Measurements from ENCODE around the gene RAB3IL1. TPM values are rescaled to one million over a fixed set of nuclear protein-coding genes. Genes with fewer than 3 reads are reported as not detected.

The RAB3IL1 gene
- total RNA-seq, 2 experiments from 2014 or later = not detected

GRCh38 chr11:61871158-61871597 lies 46.2 kb downstream of the RAB3IL1 start:
- peak; percentile 95 for TF ChIP-seq CTCF (IDR thresholded peaks at IDR 0.05)
- POLR2A ChIA-PET = interaction anchor here (0.8 to 1.5 kb wide), 4 partner anchors 20 to 261 kb away, joined by 3 to 5 read pairs (median 4); partner anchors contain the start of gene FADS3

GRCh38 chr11:61870541-61871031 lies 46.8 kb downstream of the RAB3IL1 start:
- Mint-ChIP-seq H3K4me1 (ENCODE audit: low read depth) (peaks cover 2% of the 10 kb centered on the region), H3K36me3 (ENCODE audit: low read depth) (peaks cover 2% of the 10 kb centered on the region), H3K27ac (no peak overlapping the region), H3K9me3 (no peaks in the 10 kb centered on the region), H3K4me3 (no peak overlapping the region), H3K27me3 (no peaks in the 10 kb centered on the region)
- DNase-seq (no peak), ATAC-seq (no peak)
- ChIA-PET CTCF (interaction anchor here (0.7 to 4.6 kb wide), 29 partner anchors 9 to 343 kb away, joined by 3 to 51 read pairs (median 4); partner anchors contain the start of genes BEST1 and FADS3), POLR2A (interaction anchor here (1.2 to 1.5 kb wide), 4 partner anchors 21 to 211 kb away, joined by 3 to 5 read pairs (median 4); partner anchors contain the start of genes FADS1 and FADS3)
- TF ChIP-seq CTCF (IDR thresholded peaks at IDR 0.05) = no peak
- intact Hi-C loops (cut with micrococcal nuclease) = no loop called here

More at GRCh38 chr11:61871158-61871597, 46.2 kb downstream of the RAB3IL1 start:
- no peaks in the 10 kb centered on the region for H3K27me3 Mint-ChIP-seq
- H3K4me3 Mint-ChIP-seq = peak overlapping the region; percentile 48
- no peaks in the 10 kb centered on the region for H3K36me3 Mint-ChIP-seq (ENCODE audit: low read depth)
- intact Hi-C loops (cut with micrococcal nuclease) = no loop called here
- H3K9me3 Mint-ChIP-seq = no peaks in the 10 kb centered on the region
- peaks cover 2% of the 10 kb centered on the region for H3K4me1 Mint-ChIP-seq (ENCODE audit: low read depth)
- H3K27ac Mint-ChIP-seq = no peak overlapping the region
- DNase-seq (peak; percentile 80), ATAC-seq (peak; percentile 97)
- CTCF ChIA-PET = interaction anchor here (0.7 to 4.6 kb wide), 20 partner anchors 9 to 342 kb away, joined by 3 to 51 read pairs (median 4); partner anchors contain the start of genes BEST1 and FADS3

GRCh38 chr11:61869708-61870451 lies 47.5 kb downstream of the RAB3IL1 start:
- ChIA-PET POLR2A (interaction anchor here (1.2 to 1.5 kb wide), 4 partner anchors 21 to 212 kb away, joined by 3 to 5 read pairs (median 4); partner anchors contain the start of genes FADS1 and FADS3), CTCF (interaction anchor here (0.7 to 4.6 kb wide), 25 partner anchors 10 to 343 kb away, joined by 3 to 51 read pairs (median 4); partner anchors contain the start of genes BEST1 and FADS3)
- Mint-ChIP-seq H3K27ac (no peak overlapping the region), H3K36me3 (ENCODE audit: low read depth) (peaks cover 4% of the 10 kb centered on the region), H3K4me3 (no peak overlapping the region), H3K27me3 (no peaks in the 10 kb centered on the region), H3K9me3 (no peaks in the 10 kb centered on the region), H3K4me1 (ENCODE audit: low read depth) (peaks cover 2% of the 10 kb centered on the region)
- ATAC-seq = no peak
- no peak for TF ChIP-seq CTCF (IDR thresholded peaks at IDR 0.05)
- no peak for DNase-seq
- intact Hi-C loops (cut with micrococcal nuclease) = no loop called here

GRCh38 chr11:61869429-61869707 lies 48.0 kb downstream of the RAB3IL1 start:
- no peaks in the 10 kb centered on the region for H3K27me3 Mint-ChIP-seq

More at GRCh38 chr11:61869429-61869707, 48.0 kb downstream of the RAB3IL1 start:
- peaks cover 7% of the 10 kb centered on the region for H3K36me3 Mint-ChIP-seq (ENCODE audit: low read depth)
- POLR2A ChIA-PET = interaction anchor here (1.2 kb wide), 1 partner anchor 53 kb away, joined by 3 read pairs; the partner anchor contains the start of gene FADS1
- TF ChIP-seq CTCF (IDR thresholded peaks at IDR 0.05) = no peak
- ATAC-seq = no peak
- no peak overlapping the region for H3K27ac Mint-ChIP-seq
- H3K9me3 Mint-ChIP-seq = no peaks in the 10 kb centered on the region
- intact Hi-C loops (cut with micrococcal nuclease) = no loop called here
- peaks cover 2% of the 10 kb centered on the region for H3K4me1 Mint-ChIP-seq (ENCODE audit: low read depth)
- no peak overlapping the region for H3K4me3 Mint-ChIP-seq
- no peak for DNase-seq
- CTCF ChIA-PET = interaction anchor here (1.2 to 4.6 kb wide), 7 partner anchors 10 to 212 kb away, joined by 3 to 51 read pairs (median 10); no protein-coding TSS in a partner anchor
